Endodermal cell (in vitro differentiated cells): Measurements from ENCODE around the gene RPN2. TPM values are rescaled to one million over a fixed set of nuclear protein-coding genes. Genes with fewer than 3 reads are reported as not detected.
"Not testable (repeated sequence)": the region's sequence is repeated elsewhere in the genome, so short reads cannot be mapped to it uniquely, and the experiment has no call there.

Experiments
- DNase-seq: peaks from one replicate; pipeline ENCODE4 v3.0.0-alpha.2; 2017
- H3K27ac ChIP-seq: 2 replicates; pipeline ENCODE4 v1.5.1; 2013; ENCODE audit warnings: mild to moderate bottlenecking, low read depth, low read length, moderate library complexity
- H3K27me3 ChIP-seq: 2 replicates; pipeline ENCODE4 v1.6.1; 2013; ENCODE audit warnings: mild to moderate bottlenecking, low read length, moderate library complexity; ENCODE audit not compliant: insufficient read depth, control insufficient read depth, poor library complexity, severe bottlenecking
- H3K36me3 ChIP-seq: 2 replicates; pipeline ENCODE4 v1.7.0; 2013; ENCODE audit warnings: mild to moderate bottlenecking, low read length, moderate library complexity; ENCODE audit not compliant: control insufficient read depth, insufficient read depth
- H3K4me1 ChIP-seq: one replicate; pipeline ENCODE4 v1.7.0; 2013; ENCODE audit warnings: low read length; ENCODE audit not compliant: control insufficient read depth, insufficient read depth
- H3K4me3 ChIP-seq: 2 replicates; pipeline ENCODE4 v1.5.1; 2013; ENCODE audit warnings: mild to moderate bottlenecking, low read length, moderate library complexity
- H3K9ac ChIP-seq: 2 replicates; pipeline ENCODE4 v1.6.1; 2013; ENCODE audit warnings: mild to moderate bottlenecking, low read length, moderate library complexity; ENCODE audit not compliant: poor library complexity, severe bottlenecking; ENCODE audit errors: extremely low read depth
- H3K9me3 ChIP-seq: 2 replicates; pipeline ENCODE4 v1.6.1; 2013; ENCODE audit warnings: mild to moderate bottlenecking, low read length, moderate library complexity; ENCODE audit not compliant: control insufficient read depth
- H3K27ac Mint-ChIP-seq: 2 replicates; pipeline ENCODE4 v1.8.0; 2020; ENCODE audit warnings: mixed read lengths
- H3K27me3 Mint-ChIP-seq: 2 replicates; pipeline ENCODE4 v1.8.0; 2021; ENCODE audit warnings: mild to moderate bottlenecking, mixed read lengths; ENCODE audit not compliant: insufficient read depth
- H3K36me3 Mint-ChIP-seq: 2 replicates; pipeline ENCODE4 v1.8.0; 2020; ENCODE audit warnings: low read depth, mixed read lengths
- H3K4me1 Mint-ChIP-seq: 2 replicates; pipeline ENCODE4 v1.8.0; 2020; ENCODE audit warnings: mixed read lengths
- H3K4me3 Mint-ChIP-seq: 2 replicates; pipeline ENCODE4 v1.8.0; 2020; ENCODE audit warnings: mild to moderate bottlenecking, moderate library complexity, mixed read lengths
- H3K9me3 Mint-ChIP-seq: 2 replicates; pipeline ENCODE4 v1.8.0; 2020; ENCODE audit warnings: mild to moderate bottlenecking, mixed read lengths
- CTCF ChIP-seq: fragments of 200-600 bp; sonication (generic); conservative IDR thresholded peaks from 2 replicates; pipeline ENCODE4 v1.5.0; 2021; ENCODE audit warnings: antibody characterized with exemption, mild to moderate bottlenecking
- WGBS, 2 experiments: methylation state at CpG; one replicate each; pipeline versions ENCODE4 v1.1.5 to v1.1.7; 2013; ENCODE audit warnings: missing lambda C conversion rate in 2 of 2, mixed read lengths in 1 of 2; ENCODE audit not compliant: insufficient coverage in 1 of 2, insufficient read length in 1 of 2; 5-methylcytosine and 5-hydroxymethylcytosine counted together
- total RNA-seq, 2 donors: library from RNA; stranded (reverse); fragmentation: NEBNext Ultra II Directional in 1 of 2; extraction: Animal tissue kit (Norgen Biotek cat#: 25700) in 1 of 2; gene quantifications; 2 replicates in 1 of 2; 3 replicates in 1 of 2; pipeline ENCODE4 v1.2.1, GENCODE V29; 2021

The RPN2 gene
- total RNA-seq, 2 donors from 2014 or later, result 230 to 242 TPM

GRCh38 chr20:37144856-37145404 lies 34.2 kb upstream of the RPN2 start:
- peaks cover 10% of the 10 kb centered on the region for H3K9me3 Mint-ChIP-seq
- no peaks in the 10 kb centered on the region for H3K4me1 Mint-ChIP-seq
- no peaks in the 10 kb centered on the region for H3K36me3 ChIP-seq
- H3K27ac Mint-ChIP-seq, result no peak overlapping the region
- no peak for DNase-seq
- no peak overlapping the region for H3K4me3 ChIP-seq
- no peak for TF ChIP-seq CTCF
- H3K4me1 ChIP-seq, result no peaks in the 10 kb centered on the region
- H3K9ac ChIP-seq, result no peak overlapping the region
- H3K27me3 ChIP-seq, result no peaks in the 10 kb centered on the region
- H3K27me3 Mint-ChIP-seq, result no peaks in the 10 kb centered on the region
- WGBS, 2 experiments, result 95 to 97% methylated on average over 5 to 8 of the region's 8 CpGs
- no peak overlapping the region for H3K27ac ChIP-seq
- H3K36me3 Mint-ChIP-seq, result no peaks in the 10 kb centered on the region
- H3K9me3 ChIP-seq, result no peaks in the 10 kb centered on the region
- no peak overlapping the region for H3K4me3 Mint-ChIP-seq

- H3K4me1 ChIP-seq, result no peaks in the 10 kb centered on the region
- H3K27ac Mint-ChIP-seq, result no peak overlapping the region
- H3K9me3 ChIP-seq, result no peaks in the 10 kb centered on the region
- H3K4me1 Mint-ChIP-seq, result no peaks in the 10 kb centered on the region
- no peaks in the 10 kb centered on the region for H3K27me3 Mint-ChIP-seq
- no peak overlapping the region for H3K4me3 ChIP-seq
- H3K9me3 Mint-ChIP-seq, result peaks cover 27% of the 10 kb centered on the region
- H3K4me3 Mint-ChIP-seq, result no peak overlapping the region
- no peaks in the 10 kb centered on the region for H3K36me3 ChIP-seq
- TF ChIP-seq CTCF, result no peak
- no peaks in the 10 kb centered on the region for H3K27me3 ChIP-seq
- no peak for DNase-seq
- no peak overlapping the region for H3K27ac ChIP-seq
- peaks cover 5% of the 10 kb centered on the region for H3K36me3 Mint-ChIP-seq
- H3K9ac ChIP-seq, result no peak overlapping the region
- 91 to 97% methylated on average over 4 to 6 of the region's 6 CpGs for WGBS, 2 experiments
These were observed 31.9 kb upstream of the RPN2 start for GRCh38 chr20:37147250-37147649.

GRCh38 chr20:37150864-37151263 lies 28.3 kb upstream of the RPN2 start:
- WGBS, 2 experiments, result 97% methylated on average over 14 to 25 of the region's 33 CpGs
- not testable (repeated sequence) for H3K9me3 ChIP-seq, H3K9ac ChIP-seq, H3K36me3 Mint-ChIP-seq, H3K4me3 Mint-ChIP-seq, H3K4me1 ChIP-seq, H3K27ac Mint-ChIP-seq, H3K4me1 Mint-ChIP-seq, H3K27me3 ChIP-seq, H3K27me3 Mint-ChIP-seq, H3K27ac ChIP-seq, DNase-seq, H3K4me3 ChIP-seq, H3K36me3 ChIP-seq
- peaks cover 27% of the 10 kb centered on the region for H3K9me3 Mint-ChIP-seq

- Histone ChIP-seq H3K36me3 (no peaks in the 10 kb centered on the region), H3K4me1 (no peaks in the 10 kb centered on the region), H3K9ac (no peak overlapping the region), H3K27ac (no peak overlapping the region), H3K4me3 (no peak overlapping the region), H3K9me3 (no peaks in the 10 kb centered on the region), H3K27me3 (no peaks in the 10 kb centered on the region)
- Mint-ChIP-seq H3K4me1 (peaks cover 3% of the 10 kb centered on the region), H3K9me3 (peaks cover 27% of the 10 kb centered on the region), H3K36me3 (peaks cover 6% of the 10 kb centered on the region), H3K27ac (no peak overlapping the region), H3K27me3 (no peaks in the 10 kb centered on the region), H3K4me3 (no peak overlapping the region)
- DNase-seq, result no peak
- TF ChIP-seq CTCF, result no peak
- WGBS, 2 experiments, result 67 to 91% methylated on average over 1 to 3 of the region's 4 CpGs
These were observed 27.6 kb upstream of the RPN2 start for GRCh38 chr20:37151529-37151928.
